ENCODE results near the gene PCBP3.

DNA sequence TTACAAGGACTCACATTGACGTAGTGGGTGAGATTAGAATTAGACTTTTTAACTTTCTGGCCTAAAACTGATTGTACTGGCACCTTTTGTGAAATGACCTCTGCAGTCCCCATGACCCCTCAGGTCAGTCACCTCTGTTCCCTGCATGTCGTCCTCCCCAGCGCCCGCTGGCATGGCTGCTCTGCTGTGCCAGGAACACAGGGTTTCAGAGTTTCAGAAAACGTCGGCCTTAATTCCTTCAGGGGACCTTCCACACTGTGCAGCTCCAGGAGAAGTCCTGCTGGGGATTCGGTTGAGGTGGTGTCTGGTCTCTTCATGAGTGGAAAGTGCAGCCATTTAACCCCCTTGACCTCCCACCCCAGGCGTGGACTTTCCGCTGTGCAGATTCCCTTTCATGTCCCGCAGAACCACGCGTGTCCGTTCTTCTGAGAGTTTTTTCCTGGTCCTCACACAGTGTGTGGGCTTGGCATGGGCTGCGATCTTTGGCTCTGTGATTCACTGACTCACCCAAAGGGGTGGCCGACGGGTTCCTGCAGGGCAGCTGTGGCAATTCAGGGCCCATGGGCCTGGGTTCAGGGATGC, 179.7 kb downstream of the PCBP3 start:
- TF ChIP-seq SUZ12 (IDR thresholded peaks at IDR 0.05; ENCODE audit: extremely low read depth, insufficient read depth, insufficient read length) (no peak), YY1 (IDR thresholded peaks at IDR 0.05; ENCODE audit: insufficient read depth, insufficient read length) (no peak), ZNF274 (IDR thresholded peaks at IDR 0.05; ENCODE audit: low read depth, low read length) (no peak)
